Prostate gland (tissue), 2 donors: Measurements from ENCODE around the gene HBA2.

Experiments
- POLR2A ChIP-seq: fragments of 450-650 bp; IDR thresholded peaks from one replicate; pipeline ENCODE4 v1.6.1; 2016; ENCODE audit warnings: antibody characterized with exemption, mild to moderate bottlenecking
- TF ChIP-seq, protein P1 (sequence below), 4 experiments: fragments of 200-600 bp in 2 of 4; fragments of 450-650 bp in 2 of 4; sonication (generic) in 2 of 4; IDR thresholded peaks; 1 replicate in 3 of 4; 2 replicates in 1 of 4; pipeline ENCODE4 v1.5.1; 2016 to 2019; ENCODE audit warnings: antibody characterized with exemption in 4 of 4, mild to moderate bottlenecking in 2 of 4, moderate library complexity in 2 of 4

DNA sequence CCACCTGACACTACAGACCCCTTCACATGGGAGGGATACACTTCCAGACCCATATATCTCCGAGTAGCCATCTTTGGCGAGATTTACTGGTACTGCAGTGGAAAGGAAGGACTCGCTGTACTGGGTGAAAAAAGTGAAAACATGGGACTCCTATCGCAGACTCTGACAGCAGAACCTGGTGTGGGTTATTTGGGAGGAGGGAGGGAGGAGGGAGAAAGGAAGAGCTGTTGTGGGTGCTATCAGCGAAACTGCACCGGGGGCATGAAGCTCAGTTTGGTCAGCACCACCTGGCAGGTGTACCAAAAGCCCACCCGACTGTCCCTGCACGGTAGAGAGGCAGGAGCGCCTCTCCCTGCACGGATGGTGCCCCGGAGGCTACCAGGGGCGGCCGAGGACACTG is 12.5 kb downstream of the HBA2 start:
- no peak for TF ChIP-seq POLR2A
- TF ChIP-seq, protein P1, sequence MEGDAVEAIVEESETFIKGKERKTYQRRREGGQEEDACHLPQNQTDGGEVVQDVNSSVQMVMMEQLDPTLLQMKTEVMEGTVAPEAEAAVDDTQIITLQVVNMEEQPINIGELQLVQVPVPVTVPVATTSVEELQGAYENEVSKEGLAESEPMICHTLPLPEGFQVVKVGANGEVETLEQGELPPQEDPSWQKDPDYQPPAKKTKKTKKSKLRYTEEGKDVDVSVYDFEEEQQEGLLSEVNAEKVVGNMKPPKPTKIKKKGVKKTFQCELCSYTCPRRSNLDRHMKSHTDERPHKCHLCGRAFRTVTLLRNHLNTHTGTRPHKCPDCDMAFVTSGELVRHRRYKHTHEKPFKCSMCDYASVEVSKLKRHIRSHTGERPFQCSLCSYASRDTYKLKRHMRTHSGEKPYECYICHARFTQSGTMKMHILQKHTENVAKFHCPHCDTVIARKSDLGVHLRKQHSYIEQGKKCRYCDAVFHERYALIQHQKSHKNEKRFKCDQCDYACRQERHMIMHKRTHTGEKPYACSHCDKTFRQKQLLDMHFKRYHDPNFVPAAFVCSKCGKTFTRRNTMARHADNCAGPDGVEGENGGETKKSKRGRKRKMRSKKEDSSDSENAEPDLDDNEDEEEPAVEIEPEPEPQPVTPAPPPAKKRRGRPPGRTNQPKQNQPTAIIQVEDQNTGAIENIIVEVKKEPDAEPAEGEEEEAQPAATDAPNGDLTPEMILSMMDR (IDR thresholded peaks at IDR 0.05), result no peak
